H9 (cell line): ENCODE results near the gene MBP. TPM values are rescaled to one million over a fixed set of nuclear protein-coding genes. Genes with fewer than 3 reads are reported as not detected.

Source experiments
- DNase-seq: peaks from one replicate; pipeline ENCODE4 v3.0.0-alpha.2; 2017
- H2AFZ ChIP-seq: one replicate; pipeline ENCODE4 v1.6.1; 2013; ENCODE audit warnings: mild to moderate bottlenecking, low read length, control low read depth, moderate library complexity
- H2AK5ac ChIP-seq: 2 replicates; pipeline ENCODE4 v1.6.1; 2013; ENCODE audit warnings: low read length, control low read depth, mixed read lengths; ENCODE audit not compliant: insufficient read length
- H2BK120ac ChIP-seq: one replicate; pipeline ENCODE4 v1.6.1; 2013; ENCODE audit warnings: low read depth, mild to moderate bottlenecking, low read length, control low read depth, inconsistent platforms; ENCODE audit not compliant: poor library complexity, severe bottlenecking
- H2BK12ac ChIP-seq: 2 replicates; pipeline ENCODE4 v1.6.1; 2013; ENCODE audit warnings: low read length, control low read depth, mixed read lengths, low read depth; ENCODE audit not compliant: insufficient read length
- H2BK15ac ChIP-seq: 2 replicates; pipeline ENCODE4 v1.6.1; 2013; ENCODE audit warnings: low read depth, low read length, control low read depth
- H2BK20ac ChIP-seq: one replicate; pipeline ENCODE4 v1.6.1; 2013; ENCODE audit warnings: low read depth, mild to moderate bottlenecking, low read length, control low read depth, inconsistent platforms; ENCODE audit not compliant: poor library complexity, severe bottlenecking
- H2BK5ac ChIP-seq: 2 replicates; pipeline ENCODE4 v1.6.1; 2013; ENCODE audit warnings: low read length, control low read depth, mixed read lengths; ENCODE audit not compliant: insufficient read length
- H3K14ac ChIP-seq: 2 replicates; pipeline ENCODE4 v1.6.1; 2013; ENCODE audit warnings: low read length, control low read depth; ENCODE audit not compliant: insufficient read depth
- H3K18ac ChIP-seq: 2 replicates; pipeline ENCODE4 v1.6.1; 2013; ENCODE audit warnings: low read depth, mild to moderate bottlenecking, mixed read lengths, low read length, control low read depth; ENCODE audit not compliant: insufficient read length
- H3K23ac ChIP-seq: 2 replicates; pipeline ENCODE4 v1.6.1; 2013; ENCODE audit warnings: low read length, control low read depth, mixed read lengths, low read depth; ENCODE audit not compliant: insufficient read length
- H3K23me2 ChIP-seq: 2 replicates; pipeline ENCODE4 v1.6.1; 2013; ENCODE audit warnings: low read depth, mild to moderate bottlenecking, mixed read lengths, low read length, control low read depth; ENCODE audit not compliant: insufficient read length, poor library complexity, severe bottlenecking
- H3K27ac ChIP-seq: 2 replicates; pipeline ENCODE4 v1.5.1; 2013; ENCODE audit warnings: low read length, control low read depth, mixed read lengths, low read depth; ENCODE audit not compliant: insufficient read length
- H3K27me3 ChIP-seq: 2 replicates; pipeline ENCODE4 v1.6.1; 2013; ENCODE audit warnings: low read length, control low read depth, inconsistent platforms; ENCODE audit not compliant: insufficient read depth
- H3K4ac ChIP-seq: 2 replicates; pipeline ENCODE4 v1.6.1; 2013; ENCODE audit warnings: low read depth, mild to moderate bottlenecking, control low read depth, inconsistent platforms, low read length, moderate library complexity
- H3K4me1 ChIP-seq: 2 replicates; pipeline ENCODE4 v1.6.1; 2013; ENCODE audit warnings: low read length, control low read depth, inconsistent platforms; ENCODE audit not compliant: insufficient read depth
- H3K4me2 ChIP-seq: 2 replicates; pipeline ENCODE4 v1.6.1; 2013; ENCODE audit warnings: low read length, control low read depth, mixed read lengths; ENCODE audit not compliant: insufficient read length, insufficient read depth
- H3K56ac ChIP-seq: 2 replicates; pipeline ENCODE4 v1.6.1; 2013; ENCODE audit warnings: low read depth, mild to moderate bottlenecking, mixed read lengths, low read length, control low read depth; ENCODE audit not compliant: insufficient read length
- H3K79me1 ChIP-seq: 2 replicates; pipeline ENCODE4 v1.6.1; 2013; ENCODE audit warnings: low read depth, mild to moderate bottlenecking, moderate library complexity, low read length, control low read depth, inconsistent platforms; ENCODE audit not compliant: insufficient read depth, poor library complexity, severe bottlenecking
- H3K79me2 ChIP-seq: 2 replicates; pipeline ENCODE4 v1.6.1; 2013; ENCODE audit warnings: low read length, control low read depth, inconsistent platforms; ENCODE audit not compliant: insufficient read depth
- H3K9ac ChIP-seq: 2 replicates; pipeline ENCODE4 v1.6.1; 2013; ENCODE audit warnings: low read length, control low read depth, mixed read lengths; ENCODE audit not compliant: insufficient read length; ENCODE audit errors: extremely low read depth
- H3K9me3 ChIP-seq: one replicate; pipeline ENCODE4 v1.6.1; 2013; ENCODE audit warnings: low read depth, low read length, inconsistent platforms; ENCODE audit not compliant: control insufficient read depth
- H3T11ph ChIP-seq: one replicate; pipeline ENCODE4 v1.6.1; 2013; ENCODE audit warnings: mild to moderate bottlenecking, low read length, control low read depth, inconsistent platforms
- H4K20me1 ChIP-seq: one replicate; pipeline ENCODE4 v1.6.1; 2013; ENCODE audit not compliant: control insufficient read depth, insufficient read length, insufficient read depth
- H4K5ac ChIP-seq: 2 replicates; pipeline ENCODE4 v1.6.1; 2013; ENCODE audit warnings: low read depth, mild to moderate bottlenecking, mixed read lengths, low read length, control low read depth; ENCODE audit not compliant: insufficient read length
- H4K8ac ChIP-seq: replicated peaks from 2 replicates; pipeline ENCODE4 v1.6.1; 2013; ENCODE audit warnings: low read length, control low read depth, mixed read lengths, low read depth; ENCODE audit not compliant: insufficient read length
- H4K91ac ChIP-seq: 2 replicates; pipeline ENCODE4 v1.6.1; 2013; ENCODE audit warnings: low read depth, mild to moderate bottlenecking, moderate library complexity, mixed read lengths, low read length, control low read depth; ENCODE audit not compliant: insufficient read length
- H3K27ac Mint-ChIP-seq, 3 experiments: 2 replicates in 2 of 3; 3 replicates in 1 of 3; pipeline ENCODE4 v1.8.0; 2020 to 2021; ENCODE audit warnings: mixed read lengths in 3 of 3, mild to moderate bottlenecking in 1 of 3, moderate library complexity in 1 of 3
- H3K27me3 Mint-ChIP-seq: 2 replicates; pipeline ENCODE4 v1.8.0; 2021; ENCODE audit warnings: low read depth, mild to moderate bottlenecking, moderate library complexity, mixed read lengths
- H3K36me3 Mint-ChIP-seq, 3 experiments: 2 replicates in 2 of 3; 3 replicates in 1 of 3; pipeline ENCODE4 v1.8.0; 2020 to 2021; ENCODE audit warnings: low read depth in 3 of 3, mixed read lengths in 3 of 3; ENCODE audit not compliant: insufficient read depth in 1 of 3
- H3K4me1 Mint-ChIP-seq, 2 experiments: 2 replicates each; pipeline ENCODE4 v1.8.0; 2020; ENCODE audit warnings: mixed read lengths in 2 of 2
- H3K4me3 Mint-ChIP-seq, 2 experiments: 2 replicates in 1 of 2; 3 replicates in 1 of 2; pipeline ENCODE4 v1.8.0; 2020 to 2021; ENCODE audit warnings: mild to moderate bottlenecking in 2 of 2, mixed read lengths in 2 of 2, moderate library complexity in 1 of 2
- H3K9me3 Mint-ChIP-seq, 2 experiments: 2 replicates in 1 of 2; 3 replicates in 1 of 2; pipeline ENCODE4 v1.8.0; 2020; ENCODE audit warnings: mild to moderate bottlenecking in 2 of 2, mixed read lengths in 2 of 2, moderate library complexity in 1 of 2
- CTCF ChIP-seq: fragments of 200-600 bp; sonication (generic); conservative IDR thresholded peaks from 3 replicates; pipeline ENCODE4 v1.8.0; 2021; ENCODE audit warnings: antibody characterized with exemption, mild to moderate bottlenecking
- WGBS: extraction: QIAGEN DNeasy Blood & Tissue Kit; methylation state at CpG from one replicate; pipeline ENCODE4 v1.1.7; 2013; ENCODE audit warnings: missing lambda C conversion rate, low lambda C conversion rate, mixed read lengths; ENCODE audit not compliant: insufficient read length; ENCODE audit errors: extremely low coverage; 5-methylcytosine and 5-hydroxymethylcytosine counted together
- total RNA-seq: library from RNA; stranded (reverse); gene quantifications from 2 replicates; pipeline ENCODE4 v1.2.1, GENCODE V29; 2021

Gene MBP
- total RNA-seq, 1 experiment from 2014 or later: 8.6 TPM

GRCh38 chr18:77044866-77045664 lies 87.5 kb downstream of the MBP start:
- no peak overlapping the region for H3K27ac Mint-ChIP-seq
- Histone ChIP-seq H2BK120ac (no peak overlapping the region), H4K20me1 (no peaks in the 10 kb centered on the region), H2BK20ac (no peak overlapping the region), H2BK15ac (no peak overlapping the region), H3T11ph (no peak overlapping the region), H3K79me2 (no peaks in the 10 kb centered on the region), H2AFZ (no peak overlapping the region), H2AK5ac (no peak overlapping the region), H3K27ac (no peak overlapping the region), H3K4me1 (no peaks in the 10 kb centered on the region), H3K27me3 (no peaks in the 10 kb centered on the region), H3K14ac (no peak overlapping the region; the same call in 1 of the 2 replicates), H2BK5ac (no peak overlapping the region), H3K4me2 (no peak overlapping the region), H3K18ac (no peak overlapping the region), H2BK12ac (no peak overlapping the region), H4K91ac (no peak overlapping the region), H4K5ac (no peak overlapping the region), H3K79me1 (no peaks in the 10 kb centered on the region), H3K56ac (no peak overlapping the region), H4K8ac (no peak overlapping the region), H3K23me2 (no peaks in the 10 kb centered on the region), H3K23ac (no peak overlapping the region), H3K9ac (no peak overlapping the region), H3K4ac (no peak overlapping the region), H3K9me3 (no peaks in the 10 kb centered on the region)
- H3K4me3 Mint-ChIP-seq: no peak overlapping the region
- no peaks in the 10 kb centered on the region; the same call in 1 of the 2 replicates for H3K27me3 Mint-ChIP-seq
- no peak for TF ChIP-seq CTCF
- no CpG with 5 or more reads among the region's 14 CpGs for whole genome bisulfite sequencing
- H3K36me3 Mint-ChIP-seq: no peaks in the 10 kb centered on the region
- no peak for DNase-seq
- H3K9me3 Mint-ChIP-seq: no peaks in the 10 kb centered on the region
- H3K4me1 Mint-ChIP-seq: peaks cover 5 to 8% of the 10 kb centered on the region in 2 experiments; a peak in 3 of 4 replicates
